IMR-90 (cell line): ENCODE measurements around the gene PTK7. TPM values are rescaled to one million over a fixed set of nuclear protein-coding genes. Genes with fewer than 3 reads are reported as not detected.

Source experiments
- ATAC-seq: fragments of 200-7000 bp; cut with Tn5 transposase; 2 replicates; pipeline ENCODE4 v1.9.1; 2020; ENCODE audit warnings: low read depth, mild to moderate bottlenecking, moderate library complexity
- BruUV-seq: library from RNA; stranded (reverse); fragments of 400-500 nt; replicated peaks from 2 replicates; lab custom pipeline; 2021; lab: Mats Ljungman, UMichigan
- CTCF ChIA-PET: fragments of 300-600 bp; formaldehyde crosslinking; extraction: SDS; loops from one replicate; lab custom pipeline; 2021; ENCODE audit warnings: antibody characterized with exemption; lab: Yijun Ruan, JAX
- POLR2A ChIA-PET: fragments of 300-600 bp; sonication (Branson Sonifier 250); formaldehyde crosslinking; loops from one replicate; lab custom pipeline; 2022; ENCODE audit warnings: antibody characterized with exemption; ENCODE audit not compliant: unreplicated experiment; lab: Charles Lee
- DNase-seq: peaks from one replicate; pipeline ENCODE4 v3.0.0; 2013
- H2AFZ ChIP-seq: replicated peaks from 2 replicates; pipeline ENCODE3; 2013; ENCODE audit warnings: low read length, mild to moderate bottlenecking; ENCODE audit not compliant: poor library complexity
- H2AK5ac ChIP-seq: 2 replicates; pipeline ENCODE4 v1.6.1; 2013; ENCODE audit warnings: low read depth, low read length, inconsistent platforms
- H2AK9ac ChIP-seq: replicated peaks from 2 replicates; pipeline ENCODE3; 2013; ENCODE audit warnings: mild to moderate bottlenecking, low read depth, low read length, moderate library complexity; ENCODE audit not compliant: poor library complexity
- H2BK120ac ChIP-seq: 2 replicates; pipeline ENCODE4 v1.6.1; 2013; ENCODE audit warnings: low read depth, low read length, inconsistent platforms
- H2BK15ac ChIP-seq: 3 replicates; pipeline ENCODE4 v1.6.1; 2013; ENCODE audit warnings: low read depth, low read length, inconsistent platforms
- H2BK20ac ChIP-seq: 2 replicates; pipeline ENCODE4 v1.6.1; 2013; ENCODE audit warnings: low read depth, mild to moderate bottlenecking, inconsistent platforms, low read length, moderate library complexity
- H2BK5ac ChIP-seq: 2 replicates; pipeline ENCODE4 v1.6.1; 2013; ENCODE audit warnings: mild to moderate bottlenecking, low read depth, low read length, inconsistent platforms; ENCODE audit not compliant: poor library complexity, severe bottlenecking
- H3K14ac ChIP-seq: replicated peaks from 2 replicates; pipeline ENCODE4 v1.6.1; 2013; ENCODE audit warnings: low read depth, low read length, inconsistent platforms
- H3K18ac ChIP-seq: 2 replicates; pipeline ENCODE4 v1.6.1; 2013; ENCODE audit warnings: low read depth, low read length, control low read depth
- H3K23ac ChIP-seq: 2 replicates; pipeline ENCODE4 v1.6.1; 2013; ENCODE audit warnings: low read depth, low read length, inconsistent platforms
- H3K27ac ChIP-seq: 2 replicates; pipeline ENCODE4 v1.5.1; 2013; ENCODE audit warnings: mild to moderate bottlenecking, control low read depth, low read length; ENCODE audit not compliant: insufficient read depth
- H3K27me3 ChIP-seq: 2 replicates; pipeline ENCODE4 v1.6.1; 2013; ENCODE audit warnings: low read length; ENCODE audit not compliant: control insufficient read depth, insufficient read depth
- H3K36me3 ChIP-seq: 2 replicates; pipeline ENCODE4 v1.6.1; 2013; ENCODE audit warnings: low read length, mixed read lengths; ENCODE audit not compliant: control insufficient read depth, insufficient read depth
- H3K4ac ChIP-seq: 2 replicates; pipeline ENCODE4 v1.6.1; 2013; ENCODE audit warnings: low read depth, low read length, inconsistent platforms
- H3K4me1 ChIP-seq: 2 replicates; pipeline ENCODE4 v1.6.1; 2013; ENCODE audit warnings: low read length, mixed read lengths; ENCODE audit not compliant: control insufficient read depth, insufficient read depth
- H3K4me2 ChIP-seq: 2 replicates; pipeline ENCODE4 v1.6.1; 2013; ENCODE audit warnings: low read depth, mild to moderate bottlenecking, control low read depth, low read length, moderate library complexity
- H3K4me3 ChIP-seq: 2 replicates; pipeline ENCODE4 v1.5.1; 2013; ENCODE audit warnings: low read depth, mild to moderate bottlenecking, control low read depth, low read length, moderate library complexity; ENCODE audit not compliant: insufficient read depth
- H3K56ac ChIP-seq: 2 replicates; pipeline ENCODE4 v1.6.1; 2013; ENCODE audit warnings: low read length, inconsistent platforms; ENCODE audit not compliant: insufficient read depth; ENCODE audit errors: extremely low read depth
- H3K79me1 ChIP-seq, 2 experiments: 2 replicates each; pipeline ENCODE4 v1.6.1; 2013; ENCODE audit warnings: low read length in 2 of 2, inconsistent platforms in 1 of 2, low read depth in 1 of 2
- H3K9ac ChIP-seq: 2 replicates; pipeline ENCODE4 v1.6.1; 2013; ENCODE audit warnings: low read depth, low read length, control low read depth
- H3K9me1 ChIP-seq: 2 replicates; pipeline ENCODE4 v1.6.1; 2013; ENCODE audit warnings: low read length, inconsistent platforms; ENCODE audit not compliant: insufficient read depth
- H3K9me3 ChIP-seq: 2 replicates; pipeline ENCODE4 v1.6.1; 2013; ENCODE audit warnings: low read length; ENCODE audit not compliant: control insufficient read depth, insufficient read depth
- H4K20me1 ChIP-seq: 2 replicates; pipeline ENCODE4 v1.6.1; 2013; ENCODE audit warnings: low read length, inconsistent platforms; ENCODE audit not compliant: insufficient read depth
- H4K5ac ChIP-seq: 2 replicates; pipeline ENCODE4 v1.6.1; 2013; ENCODE audit warnings: mild to moderate bottlenecking, low read depth, low read length, control low read depth
- H4K8ac ChIP-seq, 2 experiments: 2 replicates each; pipeline ENCODE4 v1.6.1; 2013; ENCODE audit warnings: low read depth in 2 of 2, low read length in 2 of 2, control low read depth in 1 of 2, inconsistent platforms in 1 of 2
- H4K91ac ChIP-seq: 2 replicates; pipeline ENCODE4 v1.6.1; 2013; ENCODE audit warnings: low read depth, low read length, inconsistent platforms; ENCODE audit not compliant: insufficient read depth
- BHLHE40 ChIP-seq: fragments of 150-350 bp; IDR thresholded peaks from 2 replicates; pipeline ENCODE4 v1.6.1; 2016; ENCODE audit warnings: mild to moderate bottlenecking, low read depth, low read length
- CTCF ChIP-seq: conservative IDR thresholded peaks from 2 replicates; pipeline ENCODE4 v1.5.1; 2012; ENCODE audit warnings: mild to moderate bottlenecking, low read depth, low read length, improper control_type of control experiment
- FOS ChIP-seq: fragments of 150-350 bp; IDR thresholded peaks from 2 replicates; pipeline ENCODE4 v1.6.1; 2016; ENCODE audit warnings: low read depth, low read length
- MAZ ChIP-seq: IDR thresholded peaks from 2 replicates; pipeline ENCODE4 v1.6.1; 2012; ENCODE audit warnings: low read depth, mild to moderate bottlenecking, low read length, improper control_type of control experiment, moderate library complexity, borderline replicate concordance
- MXI1 ChIP-seq: IDR thresholded peaks from 2 replicates; pipeline ENCODE4 v1.6.1; 2012; ENCODE audit warnings: low read depth, mild to moderate bottlenecking, low read length, moderate library complexity, borderline replicate concordance
- RAD21 ChIP-seq: IDR thresholded peaks from 2 replicates; pipeline ENCODE4 v1.6.1; 2012; ENCODE audit warnings: low read length, improper control_type of control experiment
- RCOR1 ChIP-seq: IDR thresholded peaks from 2 replicates; pipeline ENCODE4 v1.6.1; 2012; ENCODE audit warnings: mild to moderate bottlenecking, low read length, improper control_type of control experiment; ENCODE audit not compliant: insufficient replicate concordance
- WGBS, 2 experiments: methylation state at CpG; one replicate each; pipeline versions ENCODE4 v1.1.5 to v1.1.7; 2013; ENCODE audit warnings: missing lambda C conversion rate in 2 of 2; ENCODE audit not compliant: insufficient read length in 1 of 2; ENCODE audit errors: extremely low coverage in 2 of 2; 5-methylcytosine and 5-hydroxymethylcytosine counted together
- dilution Hi-C: fragments of 300-500 bp; cut with HindIII; formaldehyde crosslinking; loops from one replicate; pipeline ENCODE4 v1.14.3; 2018; ENCODE audit warnings: low sequenced_read_pairs; ENCODE audit not compliant: unreplicated experiment
- in situ Hi-C: fragments of 300-500 bp; cut with MboI; formaldehyde crosslinking; loops from 3 replicates; pipeline ENCODE4 v1.14.3; 2019; ENCODE audit warnings: low sequenced_read_pairs, inconsistent platforms, mixed read lengths
- intact Hi-C: fragments of 100-400 bp; cut with micrococcal nuclease; formaldehyde crosslinking; loops from 2 replicates; pipeline ENCODE4 v1.10.0; 2022
- polyA plus RNA-seq, 3 experiments: library from polyadenylated mRNA; depleted of rRNA; stranded (reverse); fragments of >200 nt; gene quantifications; 2 replicates each; pipeline ENCODE4 v1.2.3, GENCODE V29; 2012; ENCODE audit warnings: low replicate concordance in 1 of 3
- total RNA-seq: library from RNA; depleted of rRNA; stranded (reverse); fragments of >200 nt; gene quantifications from 2 replicates; pipeline ENCODE4 v1.2.3, GENCODE V29; 2012
- TF ChIP-seq, protein P1 (sequence below): fragments of 150-350 bp; IDR thresholded peaks from 2 replicates; pipeline ENCODE4 v1.6.1; 2017; ENCODE audit warnings: mild to moderate bottlenecking, antibody characterized with exemption, low read length, low read depth

Gene PTK7
- total and polyA plus RNA-seq, 2 of the 4 experiments (the other 2 are of a cell fraction) = 47.1 to 142 TPM

GRCh38 chr6:43173591-43174262 lies 97.6 kb downstream of the PTK7 start:
- BruUV-seq = no TSS peak
- Histone ChIP-seq H2AFZ (peak overlapping the region; percentile 55), H3K23ac (peak overlapping the region; percentile 97), H3K4me1 (peaks cover 15% of the 10 kb centered on the region), H4K8ac (peak overlapping the region; percentile 86 to 97), H3K4me2 (peak overlapping the region; percentile 81), H3K18ac (peak overlapping the region; percentile 81), H3K14ac (peak overlapping the region; percentile 99), H3K4me3 (peak overlapping the region; percentile 73), H3K56ac (peak overlapping the region; percentile 96), H4K20me1 (peaks cover 40% of the 10 kb centered on the region), H3K36me3 (peaks cover 29% of the 10 kb centered on the region), H3K79me1 (peaks cover 20 to 48% of the 10 kb centered on the region in 2 experiments), H2BK15ac (peak overlapping the region; percentile 100), H2AK9ac (peak overlapping the region; percentile 99), H4K5ac (peak overlapping the region; percentile 90), H3K27me3 (no peaks in the 10 kb centered on the region), H3K9me1 (peaks cover 15% of the 10 kb centered on the region), H2AK5ac (peak overlapping the region; percentile 100), H2BK5ac (peak overlapping the region; percentile 94), H2BK20ac (peak overlapping the region; percentile 90), H3K4ac (peak overlapping the region; percentile 100), H3K9me3 (no peaks in the 10 kb centered on the region), H3K27ac (peak overlapping the region; percentile 90), H3K9ac (peak overlapping the region; percentile 99), H4K91ac (peak overlapping the region; percentile 100), H2BK120ac (peak overlapping the region; percentile 97)
- POLR2A ChIA-PET = interaction anchor here (0.8 to 1.0 kb wide), 2 partner anchors 120 to 160 kb away, joined by 3 to 4 read pairs; partner anchors contain the start of genes CUL7, KLHDC3 and MEA1
- WGBS, 2 experiments = no CpG with 5 or more reads among the region's 11 CpGs
- intact Hi-C loops = no loop called here
- DNase-seq (no peak), ATAC-seq (no peak)
- dilution Hi-C loops = no loop called here
- in situ Hi-C loops = no loop called here
- CTCF ChIA-PET = interaction anchor here (1.1 kb wide), 1 partner anchor 30 kb away, joined by 5 read pairs; no protein-coding TSS in a partner anchor
- no peak for TF ChIP-seq RCOR1
- TF ChIP-seq FOS = no peak
- no peak for TF ChIP-seq MAZ
- TF ChIP-seq, protein P1, sequence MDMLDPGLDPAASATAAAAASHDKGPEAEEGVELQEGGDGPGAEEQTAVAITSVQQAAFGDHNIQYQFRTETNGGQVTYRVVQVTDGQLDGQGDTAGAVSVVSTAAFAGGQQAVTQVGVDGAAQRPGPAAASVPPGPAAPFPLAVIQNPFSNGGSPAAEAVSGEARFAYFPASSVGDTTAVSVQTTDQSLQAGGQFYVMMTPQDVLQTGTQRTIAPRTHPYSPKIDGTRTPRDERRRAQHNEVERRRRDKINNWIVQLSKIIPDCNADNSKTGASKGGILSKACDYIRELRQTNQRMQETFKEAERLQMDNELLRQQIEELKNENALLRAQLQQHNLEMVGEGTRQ = no peak
- TF ChIP-seq CTCF = no peak
- 0 out of 2 replicates have a peak, but pooled peaks have one; percentile 24 for TF ChIP-seq MXI1
- TF ChIP-seq RAD21 = no peak
- no peak for TF ChIP-seq BHLHE40
